Fibroblast of pulmonary artery (primary cell): ENCODE data around the gene HOXD12.

Experiments used
- DNase-seq: peaks from one replicate; pipeline ENCODE4 v3.0.0-alpha.2; 2010; ENCODE audit warnings: low read depth
- H3K4me3 ChIP-seq: replicated peaks from 2 replicates; pipeline ENCODE4 v1.5.1; 2011; ENCODE audit warnings: low read depth, mild to moderate bottlenecking, control low read depth, low read length, moderate library complexity
- CTCF ChIP-seq: IDR thresholded peaks from 2 replicates; pipeline ENCODE4 v1.5.1; 2011; ENCODE audit warnings: mild to moderate bottlenecking, control low read depth, low read length, inconsistent platforms; ENCODE audit errors: missing control alignments

Gene HOXD12

GRCh38 chr2:176099728-176100546 is at the start of gene HOXD12:
Gene HOXD12, plus strand, starts transcription at chr2:176099795. Its CDS starts 7 bp downstream, at chr2:176099802.
- no peak for TF ChIP-seq CTCF
- no peak for DNase-seq
- H3K4me3 ChIP-seq, result no peak within 1 kb of the TSS

- H3K4me3 ChIP-seq, result no peak overlapping the region
- TF ChIP-seq CTCF, result no peak
- DNase-seq, result no peak
These were observed 43.2 kb upstream of the HOXD12 start for GRCh38 chr2:176056406-176056805.

- DNase-seq, result no peak
- H3K4me3 ChIP-seq, result no peak overlapping the region
- no peak for TF ChIP-seq CTCF
These were observed 35.6 kb upstream of the HOXD12 start for GRCh38 chr2:176063958-176064357.

- no peak for TF ChIP-seq CTCF
- H3K4me3 ChIP-seq, result peak overlapping the region; percentile 10
- no peak for DNase-seq
These were observed 32.7 kb upstream of the HOXD12 start for GRCh38 chr2:176066645-176067588.

- no peak for TF ChIP-seq CTCF
- no peak for DNase-seq
- no peak overlapping the region for H3K4me3 ChIP-seq
These were observed 31.8 kb upstream of the HOXD12 start for GRCh38 chr2:176067589-176068418.

- no peak overlapping the region for H3K4me3 ChIP-seq
- DNase-seq, result no peak
- TF ChIP-seq CTCF, result no peak
These were observed 31.2 kb upstream of the HOXD12 start for GRCh38 chr2:176068419-176068832.
